ENCODE data around the gene COP1.

COP1 gene

GRCh38 chr1:176142973-176143372 is 64.1 kb downstream of the COP1 start:
- H3K4me3 ChIP-seq (ENCODE audit: low read depth, low read length): no peak overlapping the region
- TF ChIP-seq CTCF (IDR thresholded peaks at IDR 0.05; ENCODE audit: borderline replicate concordance, insufficient read depth, low read depth, low read length): no peak

- TF ChIP-seq CTCF (IDR thresholded peaks at IDR 0.05; ENCODE audit: borderline replicate concordance, insufficient read depth, low read depth, low read length): no peak
- H3K4me3 ChIP-seq (ENCODE audit: low read depth, low read length): no peak overlapping the region
Measured at GRCh38 chr1:176141449-176141848, 65.6 kb downstream of the COP1 start.

GRCh38 chr1:176136891-176137290 is 70.2 kb downstream of the COP1 start:
- no peak overlapping the region for H3K4me3 ChIP-seq (ENCODE audit: low read depth, low read length)
- TF ChIP-seq CTCF (IDR thresholded peaks at IDR 0.05; ENCODE audit: borderline replicate concordance, insufficient read depth, low read depth, low read length): no peak

- TF ChIP-seq CTCF (IDR thresholded peaks at IDR 0.05; ENCODE audit: borderline replicate concordance, insufficient read depth, low read depth, low read length): no peak
- H3K4me3 ChIP-seq (ENCODE audit: low read depth, low read length): no peak overlapping the region
Measured at GRCh38 chr1:176134666-176135065, 72.4 kb downstream of the COP1 start.

- no peak for TF ChIP-seq CTCF (IDR thresholded peaks at IDR 0.05; ENCODE audit: borderline replicate concordance, insufficient read depth, low read depth, low read length)
- no peak overlapping the region for H3K4me3 ChIP-seq (ENCODE audit: low read depth, low read length)
Measured at GRCh38 chr1:176122282-176122681, 84.8 kb downstream of the COP1 start.

- peak; percentile 10; the same call in 1 of the 2 replicates for TF ChIP-seq CTCF (IDR thresholded peaks at IDR 0.05; ENCODE audit: borderline replicate concordance, insufficient read depth, low read depth, low read length)
- H3K4me3 ChIP-seq (ENCODE audit: low read depth, low read length): no peak overlapping the region
Measured at GRCh38 chr1:176119549-176119948, 87.5 kb downstream of the COP1 start.

GRCh38 chr1:176118985-176119384 is 88.1 kb downstream of the COP1 start:
- H3K4me3 ChIP-seq (ENCODE audit: low read depth, low read length): no peak overlapping the region
- TF ChIP-seq CTCF (IDR thresholded peaks at IDR 0.05; ENCODE audit: borderline replicate concordance, insufficient read depth, low read depth, low read length): no peak

Data from GM12875 (cell line).